Central memory CD8-positive, alpha-beta T cell (primary cell): ENCODE measurements around the gene DNAJB8.

Source experiments
- ATAC-seq: fragments of 150-1000 bp; cut with Tn5 transposase; replicated peaks from 2 replicates; pipeline ENCODE4 v1.10.0; 2022; ENCODE audit warnings: mild to moderate bottlenecking, moderate FRiP score, moderate number of reproducible peaks; ENCODE audit not compliant: poor library complexity, severe bottlenecking; ENCODE audit errors: extremely low read depth
- DNase-seq, 2 donors: peaks; one replicate each; pipeline ENCODE4 v3.0.0; 2021; ENCODE audit warnings: low spot score in 2 of 2
- H3K27ac Mint-ChIP-seq: one replicate; pipeline ENCODE4 v1.8.0; 2022; ENCODE audit warnings: low read depth, mild to moderate bottlenecking, moderate library complexity, mixed read lengths
- H3K27me3 Mint-ChIP-seq: one replicate; pipeline ENCODE4 v1.8.0; 2022; ENCODE audit warnings: mixed read lengths
- H3K36me3 Mint-ChIP-seq: one replicate; pipeline ENCODE4 v1.8.0; 2022; ENCODE audit warnings: mild to moderate bottlenecking, moderate library complexity, mixed read lengths; ENCODE audit not compliant: insufficient read depth
- H3K4me1 Mint-ChIP-seq: one replicate; pipeline ENCODE4 v1.8.0; 2022; ENCODE audit warnings: mixed read lengths
- H3K4me3 Mint-ChIP-seq: one replicate; pipeline ENCODE4 v1.8.0; 2022; ENCODE audit warnings: mild to moderate bottlenecking, moderate library complexity, mixed read lengths
- H3K9me3 Mint-ChIP-seq: one replicate; pipeline ENCODE4 v1.8.0; 2022; ENCODE audit warnings: mixed read lengths

DNAJB8 gene

GRCh38 chr3:128438488-128439072, 28.1 kb downstream of the DNAJB8 start:
- peaks cover 7% of the 10 kb centered on the region for H3K36me3 Mint-ChIP-seq
- no peak for ATAC-seq

GRCh38 chr3:128436214-128436613, 30.5 kb downstream of the DNAJB8 start:
- Mint-ChIP-seq H3K36me3 (peaks cover 5% of the 10 kb centered on the region), H3K4me3 (no peak overlapping the region), H3K27ac (no peak overlapping the region), H3K4me1 (peaks cover 11% of the 10 kb centered on the region), H3K9me3 (no peaks in the 10 kb centered on the region), H3K27me3 (peaks cover 67% of the 10 kb centered on the region)
- ATAC-seq (no peak), DNase-seq (no peak)

More at GRCh38 chr3:128438488-128439072, 28.1 kb downstream of the DNAJB8 start:
- no peak overlapping the region for H3K4me3 Mint-ChIP-seq
- H3K9me3 Mint-ChIP-seq = no peaks in the 10 kb centered on the region
- H3K27ac Mint-ChIP-seq = no peak overlapping the region
- H3K4me1 Mint-ChIP-seq = no peaks in the 10 kb centered on the region
- peaks cover 60% of the 10 kb centered on the region for H3K27me3 Mint-ChIP-seq
- no peak for DNase-seq

- Mint-ChIP-seq H3K27me3 (peaks cover 70% of the 10 kb centered on the region), H3K36me3 (peaks cover 5% of the 10 kb centered on the region), H3K4me1 (peaks cover 11% of the 10 kb centered on the region), H3K27ac (no peak overlapping the region), H3K4me3 (no peak overlapping the region), H3K9me3 (no peaks in the 10 kb centered on the region)
- DNase-seq (no peak), ATAC-seq (no peak)
Observed at GRCh38 chr3:128435561-128435960, 31.1 kb downstream of the DNAJB8 start.

GRCh38 chr3:128435058-128435457, 31.6 kb downstream of the DNAJB8 start:
- DNase-seq = no peak

GRCh38 chr3:128434524-128434923, 32.2 kb downstream of the DNAJB8 start:
- no peak for ATAC-seq
- H3K27me3 Mint-ChIP-seq = peaks cover 70% of the 10 kb centered on the region

More at GRCh38 chr3:128435058-128435457, 31.6 kb downstream of the DNAJB8 start:
- no peak for ATAC-seq
- peaks cover 70% of the 10 kb centered on the region for H3K27me3 Mint-ChIP-seq
- H3K9me3 Mint-ChIP-seq = no peaks in the 10 kb centered on the region
- no peak overlapping the region for H3K4me3 Mint-ChIP-seq
- peaks cover 7% of the 10 kb centered on the region for H3K36me3 Mint-ChIP-seq
- H3K4me1 Mint-ChIP-seq = peaks cover 11% of the 10 kb centered on the region
- H3K27ac Mint-ChIP-seq = no peak overlapping the region

GRCh38 chr3:128433837-128434165, 32.9 kb downstream of the DNAJB8 start:
- peaks cover 11% of the 10 kb centered on the region for H3K4me1 Mint-ChIP-seq
- H3K27me3 Mint-ChIP-seq = peaks cover 70% of the 10 kb centered on the region
- no peak overlapping the region for H3K27ac Mint-ChIP-seq
- DNase-seq (no peak), ATAC-seq (no peak)
- H3K36me3 Mint-ChIP-seq = peaks cover 8% of the 10 kb centered on the region
- H3K4me3 Mint-ChIP-seq = no peak overlapping the region
- H3K9me3 Mint-ChIP-seq = no peaks in the 10 kb centered on the region

More at GRCh38 chr3:128434524-128434923, 32.2 kb downstream of the DNAJB8 start:
- Mint-ChIP-seq H3K36me3 (peaks cover 8% of the 10 kb centered on the region), H3K27ac (no peak overlapping the region), H3K4me3 (no peak overlapping the region), H3K9me3 (no peaks in the 10 kb centered on the region), H3K4me1 (peaks cover 11% of the 10 kb centered on the region)
- DNase-seq = no peak

GRCh38 chr3:128432971-128433836, 33.5 kb downstream of the DNAJB8 start:
- no peak for DNase-seq
- Mint-ChIP-seq H3K36me3 (peaks cover 8% of the 10 kb centered on the region), H3K4me1 (peaks cover 11% of the 10 kb centered on the region), H3K9me3 (no peaks in the 10 kb centered on the region), H3K27ac (no peak overlapping the region), H3K4me3 (no peak overlapping the region), H3K27me3 (peaks cover 71% of the 10 kb centered on the region)
- ATAC-seq = no peak

GRCh38 chr3:128432301-128432970, 34.3 kb downstream of the DNAJB8 start:
- Mint-ChIP-seq H3K36me3 (peaks cover 8% of the 10 kb centered on the region), H3K4me3 (peak overlapping the region; percentile 2), H3K27me3 (peaks cover 79% of the 10 kb centered on the region), H3K4me1 (peaks cover 11% of the 10 kb centered on the region), H3K27ac (no peak overlapping the region), H3K9me3 (no peaks in the 10 kb centered on the region)
- no peak for DNase-seq
- ATAC-seq = no peak

GRCh38 chr3:128431803-128432300, 34.8 kb downstream of the DNAJB8 start:
- H3K27ac Mint-ChIP-seq = no peak overlapping the region
- H3K27me3 Mint-ChIP-seq = peaks cover 81% of the 10 kb centered on the region
- peak overlapping the region; percentile 2 for H3K4me3 Mint-ChIP-seq
- no peak for DNase-seq
- H3K9me3 Mint-ChIP-seq = no peaks in the 10 kb centered on the region
- ATAC-seq = no peak
- peaks cover 11% of the 10 kb centered on the region for H3K4me1 Mint-ChIP-seq
- H3K36me3 Mint-ChIP-seq = peaks cover 7% of the 10 kb centered on the region

- no peak overlapping the region for H3K4me3 Mint-ChIP-seq
- no peaks in the 10 kb centered on the region for H3K9me3 Mint-ChIP-seq
- H3K4me1 Mint-ChIP-seq = peaks cover 11% of the 10 kb centered on the region
- peaks cover 4% of the 10 kb centered on the region for H3K36me3 Mint-ChIP-seq
- H3K27ac Mint-ChIP-seq = no peak overlapping the region
- no peak for DNase-seq
- peaks cover 70% of the 10 kb centered on the region for H3K27me3 Mint-ChIP-seq
- ATAC-seq = no peak
Observed at GRCh38 chr3:128430731-128431130, 36.0 kb downstream of the DNAJB8 start.

GRCh38 chr3:128430301-128430700, 36.4 kb downstream of the DNAJB8 start:
- H3K27me3 Mint-ChIP-seq = peaks cover 67% of the 10 kb centered on the region

GRCh38 chr3:128429751-128430150, 36.9 kb downstream of the DNAJB8 start:
- Mint-ChIP-seq H3K36me3 (peaks cover 4% of the 10 kb centered on the region), H3K27ac (no peak overlapping the region), H3K4me1 (peaks cover 11% of the 10 kb centered on the region), H3K4me3 (no peak overlapping the region), H3K27me3 (peaks cover 67% of the 10 kb centered on the region), H3K9me3 (no peaks in the 10 kb centered on the region)
- DNase-seq (no peak), ATAC-seq (no peak)

More at GRCh38 chr3:128430301-128430700, 36.4 kb downstream of the DNAJB8 start:
- no peak for ATAC-seq
- Mint-ChIP-seq H3K36me3 (peaks cover 4% of the 10 kb centered on the region), H3K4me3 (no peak overlapping the region), H3K4me1 (peaks cover 11% of the 10 kb centered on the region), H3K9me3 (no peaks in the 10 kb centered on the region), H3K27ac (no peak overlapping the region)
- DNase-seq = no peak
